HEK293 (cell line): Measurements from ENCODE around the gene OR4F6.

Source experiments
- CTCF ChIA-PET: fragments of 350-600 bp; formaldehyde crosslinking; extraction: SDS; loops from one replicate; lab custom pipeline; 2021; ENCODE audit warnings: antibody characterized with exemption; lab: Yijun Ruan, JAX
- POLR2A ChIA-PET: fragments of 300-600 bp; formaldehyde crosslinking; extraction: SDS; loops from one replicate; lab custom pipeline; 2020; ENCODE audit warnings: antibody characterized with exemption, inconsistent platforms; lab: Yijun Ruan, JAX
- H3K27ac ChIP-seq: fragments of 200-500 bp; sonication (Bioruptor generic); 2 replicates; pipeline ENCODE4 v1.5.1; 2014; ENCODE audit warnings: low read depth, low read length, control low read depth, inconsistent platforms; ENCODE audit errors: extremely low read depth
- H3K36me3 ChIP-seq, 2 experiments: fragments of 200-500 bp in 1 of 2; sonication (Bioruptor generic) in 1 of 2; 1 replicate in 1 of 2; 2 replicates in 1 of 2; pipeline ENCODE4 v1.5.1; 2014 to 2017; ENCODE audit warnings: inconsistent platforms in 2 of 2, low read length in 2 of 2; ENCODE audit not compliant: control insufficient read depth in 2 of 2, insufficient read depth in 1 of 2
- H3K4me1 ChIP-seq: fragments of 200-500 bp; sonication (Bioruptor generic); 2 replicates; pipeline ENCODE4 v1.5.1; 2014; ENCODE audit warnings: mild to moderate bottlenecking, low read length, inconsistent platforms; ENCODE audit not compliant: control insufficient read depth, insufficient read depth
- H3K4me3 ChIP-seq: 2 replicates; pipeline ENCODE4 v1.5.1; 2011; ENCODE audit warnings: low read depth, mild to moderate bottlenecking, control low read depth, low read length, moderate library complexity
- H3K9me3 ChIP-seq: fragments of 200-500 bp; sonication (Bioruptor generic); 2 replicates; pipeline ENCODE4 v1.5.1; 2014; ENCODE audit warnings: low read depth, low read length, inconsistent platforms; ENCODE audit not compliant: control insufficient read depth, insufficient read depth
- IKZF3 ChIP-seq: fragments of 450-650 bp; IDR thresholded peaks from 2 replicates; pipeline ENCODE4 v1.5.0; 2018; ENCODE audit warnings: missing biosample characterization, mild to moderate bottlenecking, missing genetic modification characterization, moderate library complexity
- KLF1 ChIP-seq: fragments of 450-650 bp; formaldehyde crosslinking; IDR thresholded peaks from 2 replicates; pipeline ENCODE4 v1.5.1; 2016; ENCODE audit warnings: missing biosample characterization, missing genetic modification characterization
- MYNN ChIP-seq: fragments of 450-650 bp; formaldehyde crosslinking; IDR thresholded peaks from 2 replicates; pipeline ENCODE4 v1.5.1; 2016; ENCODE audit warnings: missing biosample characterization, missing genetic modification characterization, borderline replicate concordance
- SALL2 ChIP-seq: fragments of 450-650 bp; formaldehyde crosslinking; IDR thresholded peaks from 2 replicates; pipeline ENCODE4 v1.5.0; 2017; ENCODE audit warnings: missing biosample characterization, mild to moderate bottlenecking, missing genetic modification characterization, borderline replicate concordance
- SCRT1 ChIP-seq: fragments of 450-650 bp; formaldehyde crosslinking; IDR thresholded peaks from 2 replicates; pipeline ENCODE4 v1.5.1; 2016; ENCODE audit warnings: missing biosample characterization, missing genetic modification characterization, borderline replicate concordance
- SETDB1 ChIP-seq: IDR thresholded peaks from one replicate; pipeline ENCODE4 v1.6.1; 2017; ENCODE audit warnings: mild to moderate bottlenecking, low read length, moderate library complexity, mixed read lengths; ENCODE audit not compliant: insufficient read length
- SP2 ChIP-seq: fragments of 450-650 bp; formaldehyde crosslinking; IDR thresholded peaks from 2 replicates; pipeline ENCODE4 v1.5.1; 2016; ENCODE audit warnings: missing biosample characterization, missing genetic modification characterization
- YY2 ChIP-seq: fragments of 450-650 bp; formaldehyde crosslinking; IDR thresholded peaks from 2 replicates; pipeline ENCODE4 v1.5.1; 2016; ENCODE audit warnings: missing biosample characterization, missing genetic modification characterization
- ZFP3 ChIP-seq: fragments of 450-650 bp; formaldehyde crosslinking; IDR thresholded peaks from 2 replicates; pipeline ENCODE4 v1.5.1; 2016; ENCODE audit warnings: low read depth, missing biosample characterization, missing genetic modification characterization
- ZNF169 ChIP-seq: fragments of 450-650 bp; formaldehyde crosslinking; IDR thresholded peaks from 2 replicates; pipeline ENCODE4 v1.5.1; 2016; ENCODE audit warnings: missing biosample characterization, missing genetic modification characterization
- ZNF174 ChIP-seq: fragments of 450-650 bp; formaldehyde crosslinking; IDR thresholded peaks from 2 replicates; pipeline ENCODE4 v1.5.0; 2017; ENCODE audit warnings: missing biosample characterization, mild to moderate bottlenecking, missing genetic modification characterization
- ZNF175 ChIP-seq: fragments of 450-650 bp; formaldehyde crosslinking; IDR thresholded peaks from 2 replicates; pipeline ENCODE4 v1.5.1; 2016; ENCODE audit warnings: missing biosample characterization, missing genetic modification characterization
- ZNF2 ChIP-seq: fragments of 450-650 bp; formaldehyde crosslinking; IDR thresholded peaks from 2 replicates; pipeline ENCODE4 v1.5.1; 2016; ENCODE audit warnings: missing biosample characterization, missing genetic modification characterization
- ZNF202 ChIP-seq: fragments of 450-650 bp; formaldehyde crosslinking; IDR thresholded peaks from 2 replicates; pipeline ENCODE4 v1.5.1; 2016; ENCODE audit warnings: missing biosample characterization, missing genetic modification characterization, borderline replicate concordance
- ZNF211 ChIP-seq: fragments of 450-650 bp; formaldehyde crosslinking; IDR thresholded peaks from 2 replicates; pipeline ENCODE4 v1.5.1; 2016; ENCODE audit warnings: low read depth, missing biosample characterization, missing genetic modification characterization
- ZNF221 ChIP-seq: fragments of 450-650 bp; formaldehyde crosslinking; IDR thresholded peaks from 2 replicates; pipeline ENCODE4 v1.5.1; 2017; ENCODE audit warnings: missing biosample characterization, missing genetic modification characterization, borderline replicate concordance
- ZNF311 ChIP-seq: fragments of 450-650 bp; formaldehyde crosslinking; IDR thresholded peaks from 2 replicates; pipeline ENCODE4 v1.5.1; 2017; ENCODE audit warnings: missing biosample characterization, missing genetic modification characterization, borderline replicate concordance
- ZNF37A ChIP-seq: fragments of 450-650 bp; IDR thresholded peaks from 2 replicates; pipeline ENCODE4 v1.5.1; 2018; ENCODE audit warnings: missing biosample characterization, missing genetic modification characterization
- ZNF416 ChIP-seq: fragments of 450-650 bp; formaldehyde crosslinking; IDR thresholded peaks from 2 replicates; pipeline ENCODE4 v1.5.1; 2016; ENCODE audit warnings: missing biosample characterization, missing genetic modification characterization
- ZNF48 ChIP-seq: fragments of 450-650 bp; formaldehyde crosslinking; IDR thresholded peaks from 2 replicates; pipeline ENCODE4 v1.5.1; 2016; ENCODE audit warnings: missing biosample characterization, missing genetic modification characterization
- ZNF596 ChIP-seq: fragments of 450-650 bp; IDR thresholded peaks from 2 replicates; pipeline ENCODE4 v1.5.0; 2018; ENCODE audit warnings: missing biosample characterization, mild to moderate bottlenecking, missing genetic modification characterization, moderate library complexity
- ZNF626 ChIP-seq: fragments of 450-650 bp; sonication (Bioruptor Pico); formaldehyde crosslinking; IDR thresholded peaks from 2 replicates; pipeline ENCODE4 v1.5.1; 2018; ENCODE audit warnings: missing biosample characterization, missing genetic modification characterization, inconsistent platforms
- ZNF76 ChIP-seq: fragments of 450-650 bp; formaldehyde crosslinking; IDR thresholded peaks from 2 replicates; pipeline ENCODE4; 2016; ENCODE audit warnings: low read depth, missing biosample characterization, missing genetic modification characterization, borderline replicate concordance
- ZNF776 ChIP-seq: fragments of 450-650 bp; formaldehyde crosslinking; IDR thresholded peaks from 2 replicates; pipeline ENCODE4 v1.5.0; 2017; ENCODE audit warnings: missing biosample characterization, missing genetic modification characterization, borderline replicate concordance
- TF ChIP-seq, protein P1 (sequence below): fragments of 450-650 bp; formaldehyde crosslinking; IDR thresholded peaks from 2 replicates; pipeline ENCODE4 v1.5.0; 2017; ENCODE audit warnings: missing biosample characterization, missing genetic modification characterization, borderline replicate concordance
- TF ChIP-seq, protein P2 (sequence below): fragments of 450-650 bp; formaldehyde crosslinking; IDR thresholded peaks from 2 replicates; pipeline ENCODE4 v1.5.1; 2016; ENCODE audit warnings: missing biosample characterization, missing genetic modification characterization
- TF ChIP-seq, protein P3 (sequence below): fragments of 450-650 bp; formaldehyde crosslinking; IDR thresholded peaks from 2 replicates; pipeline ENCODE4 v1.5.1; 2016; ENCODE audit warnings: missing biosample characterization, missing genetic modification characterization
- TF ChIP-seq, protein P4 (sequence below): IDR thresholded peaks from 2 replicates; pipeline ENCODE4 v1.6.1; 2011; ENCODE audit warnings: mild to moderate bottlenecking, low read depth, low read length, borderline replicate concordance

Gene OR4F6

DNA sequence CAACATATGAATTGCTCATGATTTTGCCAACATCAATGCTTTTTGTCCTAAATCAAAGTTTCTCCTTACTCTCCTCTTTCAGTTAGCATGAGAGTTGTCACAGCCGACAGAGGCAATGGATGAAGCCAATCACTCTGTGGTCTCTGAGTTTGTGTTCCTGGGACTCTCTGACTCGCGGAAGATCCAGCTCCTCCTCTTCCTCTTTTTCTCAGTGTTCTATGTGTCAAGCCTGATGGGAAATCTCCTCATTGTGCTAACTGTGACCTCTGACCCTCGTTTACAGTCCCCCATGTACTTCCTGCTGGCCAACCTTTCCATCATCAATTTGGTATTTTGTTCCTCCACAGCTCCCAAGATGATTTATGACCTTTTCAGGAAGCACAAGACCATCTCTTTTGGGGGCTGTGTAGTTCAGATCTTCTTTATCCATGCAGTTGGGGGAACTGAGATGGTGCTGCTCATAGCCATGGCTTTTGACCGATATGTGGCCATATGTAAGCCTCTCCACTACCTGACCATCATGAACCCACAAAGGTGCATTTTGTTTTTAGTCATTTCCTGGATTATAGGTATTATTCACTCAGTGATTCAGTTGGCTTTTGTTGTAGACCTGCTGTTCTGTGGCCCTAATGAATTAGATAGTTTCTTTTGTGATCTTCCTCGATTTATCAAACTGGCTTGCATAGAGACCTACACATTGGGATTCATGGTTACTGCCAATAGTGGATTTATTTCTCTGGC, 2.5 kb downstream of the OR4F6 start (continued):
- TF ChIP-seq ZNF37A (tag by site-specific recombination) (no peak), KLF1 (tag by site-specific recombination) (no peak), ZFP3 (tag by site-specific recombination) (no peak), SCRT1 (tag by site-specific recombination) (no peak), ZNF311 (no peak), ZNF416 (tag by site-specific recombination) (no peak), SALL2 (tag by site-specific recombination) (no peak), SETDB1 (no peak), ZNF76 (tag by site-specific recombination) (no peak), YY2 (tag by site-specific recombination) (no peak)
- TF ChIP-seq, protein P1, sequence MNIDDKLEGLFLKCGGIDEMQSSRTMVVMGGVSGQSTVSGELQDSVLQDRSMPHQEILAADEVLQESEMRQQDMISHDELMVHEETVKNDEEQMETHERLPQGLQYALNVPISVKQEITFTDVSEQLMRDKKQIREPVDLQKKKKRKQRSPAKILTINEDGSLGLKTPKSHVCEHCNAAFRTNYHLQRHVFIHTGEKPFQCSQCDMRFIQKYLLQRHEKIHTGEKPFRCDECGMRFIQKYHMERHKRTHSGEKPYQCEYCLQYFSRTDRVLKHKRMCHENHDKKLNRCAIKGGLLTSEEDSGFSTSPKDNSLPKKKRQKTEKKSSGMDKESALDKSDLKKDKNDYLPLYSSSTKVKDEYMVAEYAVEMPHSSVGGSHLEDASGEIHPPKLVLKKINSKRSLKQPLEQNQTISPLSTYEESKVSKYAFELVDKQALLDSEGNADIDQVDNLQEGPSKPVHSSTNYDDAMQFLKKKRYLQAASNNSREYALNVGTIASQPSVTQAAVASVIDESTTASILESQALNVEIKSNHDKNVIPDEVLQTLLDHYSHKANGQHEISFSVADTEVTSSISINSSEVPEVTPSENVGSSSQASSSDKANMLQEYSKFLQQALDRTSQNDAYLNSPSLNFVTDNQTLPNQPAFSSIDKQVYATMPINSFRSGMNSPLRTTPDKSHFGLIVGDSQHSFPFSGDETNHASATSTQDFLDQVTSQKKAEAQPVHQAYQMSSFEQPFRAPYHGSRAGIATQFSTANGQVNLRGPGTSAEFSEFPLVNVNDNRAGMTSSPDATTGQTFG, result no peak

DNA sequence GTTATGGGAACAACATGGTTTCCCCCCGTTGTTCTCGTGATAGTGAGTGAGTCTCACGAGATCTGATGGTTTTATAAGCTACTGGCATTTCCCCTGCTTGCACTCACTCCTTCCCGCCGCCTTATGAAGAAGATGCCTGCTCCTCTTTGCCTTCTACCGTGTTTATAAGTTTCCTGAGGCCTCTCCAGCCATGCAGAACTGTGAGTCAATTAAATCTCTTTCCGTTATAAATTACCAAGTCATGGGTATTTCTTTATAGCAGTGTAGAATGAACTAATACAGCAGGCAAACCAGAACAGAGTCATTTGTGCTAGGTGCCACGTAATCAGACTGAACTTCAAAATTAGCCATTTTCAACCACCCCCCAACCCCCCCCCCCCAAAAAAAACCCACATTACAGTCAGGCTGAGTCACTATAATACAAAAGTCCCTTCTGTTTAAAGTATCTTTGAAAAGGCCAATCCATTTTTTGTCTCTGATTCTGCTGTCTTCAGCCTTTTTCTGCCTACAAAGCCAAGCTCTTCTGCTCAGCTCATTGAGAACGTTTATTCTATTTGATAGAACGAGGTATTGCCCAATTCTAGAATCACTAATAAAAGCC, 4.1 kb downstream of the OR4F6 start:
- no peaks in the 10 kb centered on the region; the same call in 1 of the 2 replicates for H3K9me3 ChIP-seq
- CTCF ChIA-PET, result interaction anchor here (0.5 kb wide), 1 partner anchor 101 kb away, joined by 6 read pairs; no protein-coding TSS in a partner anchor
- no peak overlapping the region for H3K4me3 ChIP-seq
- H3K27ac ChIP-seq, result no peak overlapping the region
- no peaks in the 10 kb centered on the region for H3K36me3 ChIP-seq
- H3K4me1 ChIP-seq, result no peaks in the 10 kb centered on the region
- TF ChIP-seq, protein P2, sequence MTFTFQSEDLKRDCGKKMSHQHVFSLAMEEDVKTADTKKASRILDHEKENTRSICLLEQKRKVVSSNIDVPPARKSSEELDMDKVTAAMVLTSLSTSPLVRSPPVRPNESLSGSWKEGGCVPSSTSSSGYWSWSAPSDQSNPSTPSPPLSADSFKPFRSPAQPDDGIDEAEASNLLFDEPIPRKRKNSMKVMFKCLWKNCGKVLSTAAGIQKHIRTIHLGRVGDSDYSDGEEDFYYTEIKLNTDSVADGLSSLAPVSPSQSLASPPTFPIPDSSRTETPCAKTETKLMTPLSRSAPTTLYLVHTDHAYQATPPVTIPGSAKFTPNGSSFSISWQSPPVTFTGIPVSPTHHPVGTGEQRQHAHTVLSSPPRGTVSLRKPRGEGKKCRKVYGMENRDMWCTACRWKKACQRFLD (tag by site-specific recombination), result no peak
- no peak for TF ChIP-seq ZNF175 (tag by site-specific recombination)
- TF ChIP-seq ZNF596 (tag by site-specific recombination), result no peak
- TF ChIP-seq SP2 (tag by site-specific recombination), result no peak
- TF ChIP-seq ZNF48 (tag by site-specific recombination), result no peak
- no peak for TF ChIP-seq ZNF202
- TF ChIP-seq MYNN (tag by site-specific recombination), result no peak
- no peak for TF ChIP-seq ZNF211 (tag by site-specific recombination)
- TF ChIP-seq, protein P3, sequence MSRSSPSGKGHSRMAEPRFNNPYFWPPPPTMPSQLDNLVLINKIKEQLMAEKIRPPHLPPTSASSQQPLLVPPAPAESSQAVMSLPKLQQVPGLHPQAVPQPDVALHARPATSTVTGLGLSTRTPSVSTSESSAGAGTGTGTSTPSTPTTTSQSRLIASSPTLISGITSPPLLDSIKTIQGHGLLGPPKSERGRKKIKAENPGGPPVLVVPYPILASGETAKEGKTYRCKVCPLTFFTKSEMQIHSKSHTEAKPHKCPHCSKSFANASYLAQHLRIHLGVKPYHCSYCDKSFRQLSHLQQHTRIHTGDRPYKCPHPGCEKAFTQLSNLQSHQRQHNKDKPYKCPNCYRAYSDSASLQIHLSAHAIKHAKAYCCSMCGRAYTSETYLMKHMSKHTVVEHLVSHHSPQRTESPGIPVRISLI (tag by site-specific recombination), result no peak
- no peak for TF ChIP-seq ZNF626 (tag by site-specific recombination)
- TF ChIP-seq ZNF2, result no peak
- TF ChIP-seq IKZF3, result no peak
- TF ChIP-seq, protein P4, sequence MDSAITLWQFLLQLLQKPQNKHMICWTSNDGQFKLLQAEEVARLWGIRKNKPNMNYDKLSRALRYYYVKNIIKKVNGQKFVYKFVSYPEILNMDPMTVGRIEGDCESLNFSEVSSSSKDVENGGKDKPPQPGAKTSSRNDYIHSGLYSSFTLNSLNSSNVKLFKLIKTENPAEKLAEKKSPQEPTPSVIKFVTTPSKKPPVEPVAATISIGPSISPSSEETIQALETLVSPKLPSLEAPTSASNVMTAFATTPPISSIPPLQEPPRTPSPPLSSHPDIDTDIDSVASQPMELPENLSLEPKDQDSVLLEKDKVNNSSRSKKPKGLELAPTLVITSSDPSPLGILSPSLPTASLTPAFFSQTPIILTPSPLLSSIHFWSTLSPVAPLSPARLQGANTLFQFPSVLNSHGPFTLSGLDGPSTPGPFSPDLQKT, result no peak
- no peak for TF ChIP-seq ZNF221 (tag by site-specific recombination)
- no peak for TF ChIP-seq ZNF174 (tag by site-specific recombination)
- TF ChIP-seq ZNF169 (tag by site-specific recombination), result no peak
- no peak for TF ChIP-seq ZNF776 (tag by site-specific recombination)
- POLR2A ChIA-PET, result no interaction called here
